ENCODE results near the gene PRDM9.

DNA sequence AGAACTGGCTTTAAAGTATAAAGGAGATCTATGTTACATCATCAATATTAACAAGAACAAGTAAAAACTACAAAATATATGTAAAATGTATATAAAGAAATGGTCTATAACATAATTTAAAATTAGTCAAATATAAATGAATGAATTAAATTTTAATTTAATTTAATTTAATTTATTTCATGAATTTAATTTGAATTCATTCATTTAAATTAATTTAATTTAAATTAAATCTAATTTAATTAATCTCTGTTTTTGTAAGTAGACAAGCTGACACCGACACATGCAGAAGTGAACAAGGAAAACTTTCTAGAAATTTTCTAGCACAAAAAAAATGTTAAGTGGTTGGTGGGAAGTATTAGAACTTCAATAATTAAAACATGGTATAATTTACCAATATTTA is 10.8 kb upstream of the PRDM9 start:
- TF ChIP-seq, protein P1, sequence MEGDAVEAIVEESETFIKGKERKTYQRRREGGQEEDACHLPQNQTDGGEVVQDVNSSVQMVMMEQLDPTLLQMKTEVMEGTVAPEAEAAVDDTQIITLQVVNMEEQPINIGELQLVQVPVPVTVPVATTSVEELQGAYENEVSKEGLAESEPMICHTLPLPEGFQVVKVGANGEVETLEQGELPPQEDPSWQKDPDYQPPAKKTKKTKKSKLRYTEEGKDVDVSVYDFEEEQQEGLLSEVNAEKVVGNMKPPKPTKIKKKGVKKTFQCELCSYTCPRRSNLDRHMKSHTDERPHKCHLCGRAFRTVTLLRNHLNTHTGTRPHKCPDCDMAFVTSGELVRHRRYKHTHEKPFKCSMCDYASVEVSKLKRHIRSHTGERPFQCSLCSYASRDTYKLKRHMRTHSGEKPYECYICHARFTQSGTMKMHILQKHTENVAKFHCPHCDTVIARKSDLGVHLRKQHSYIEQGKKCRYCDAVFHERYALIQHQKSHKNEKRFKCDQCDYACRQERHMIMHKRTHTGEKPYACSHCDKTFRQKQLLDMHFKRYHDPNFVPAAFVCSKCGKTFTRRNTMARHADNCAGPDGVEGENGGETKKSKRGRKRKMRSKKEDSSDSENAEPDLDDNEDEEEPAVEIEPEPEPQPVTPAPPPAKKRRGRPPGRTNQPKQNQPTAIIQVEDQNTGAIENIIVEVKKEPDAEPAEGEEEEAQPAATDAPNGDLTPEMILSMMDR (IDR thresholded peaks at IDR 0.05; ENCODE audit: insufficient read depth, low read length), result no peak
- TF ChIP-seq POLR2AphosphoS5 (IDR thresholded peaks at IDR 0.05; ENCODE audit: low read depth) (no peak), SPI1 (IDR thresholded peaks at IDR 0.05; ENCODE audit: borderline replicate concordance, low read depth) (no peak), GABPA (IDR thresholded peaks at IDR 0.05; ENCODE audit: low read depth) (no peak)
- TF ChIP-seq, protein P2, sequence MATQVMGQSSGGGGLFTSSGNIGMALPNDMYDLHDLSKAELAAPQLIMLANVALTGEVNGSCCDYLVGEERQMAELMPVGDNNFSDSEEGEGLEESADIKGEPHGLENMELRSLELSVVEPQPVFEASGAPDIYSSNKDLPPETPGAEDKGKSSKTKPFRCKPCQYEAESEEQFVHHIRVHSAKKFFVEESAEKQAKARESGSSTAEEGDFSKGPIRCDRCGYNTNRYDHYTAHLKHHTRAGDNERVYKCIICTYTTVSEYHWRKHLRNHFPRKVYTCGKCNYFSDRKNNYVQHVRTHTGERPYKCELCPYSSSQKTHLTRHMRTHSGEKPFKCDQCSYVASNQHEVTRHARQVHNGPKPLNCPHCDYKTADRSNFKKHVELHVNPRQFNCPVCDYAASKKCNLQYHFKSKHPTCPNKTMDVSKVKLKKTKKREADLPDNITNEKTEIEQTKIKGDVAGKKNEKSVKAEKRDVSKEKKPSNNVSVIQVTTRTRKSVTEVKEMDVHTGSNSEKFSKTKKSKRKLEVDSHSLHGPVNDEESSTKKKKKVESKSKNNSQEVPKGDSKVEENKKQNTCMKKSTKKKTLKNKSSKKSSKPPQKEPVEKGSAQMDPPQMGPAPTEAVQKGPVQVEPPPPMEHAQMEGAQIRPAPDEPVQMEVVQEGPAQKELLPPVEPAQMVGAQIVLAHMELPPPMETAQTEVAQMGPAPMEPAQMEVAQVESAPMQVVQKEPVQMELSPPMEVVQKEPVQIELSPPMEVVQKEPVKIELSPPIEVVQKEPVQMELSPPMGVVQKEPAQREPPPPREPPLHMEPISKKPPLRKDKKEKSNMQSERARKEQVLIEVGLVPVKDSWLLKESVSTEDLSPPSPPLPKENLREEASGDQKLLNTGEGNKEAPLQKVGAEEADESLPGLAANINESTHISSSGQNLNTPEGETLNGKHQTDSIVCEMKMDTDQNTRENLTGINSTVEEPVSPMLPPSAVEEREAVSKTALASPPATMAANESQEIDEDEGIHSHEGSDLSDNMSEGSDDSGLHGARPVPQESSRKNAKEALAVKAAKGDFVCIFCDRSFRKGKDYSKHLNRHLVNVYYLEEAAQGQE (IDR thresholded peaks at IDR 0.05; ENCODE audit: insufficient replicate concordance, low read depth), result no peak

Data from HL-60 (cell line).